Activated naive CD8-positive, alpha-beta T cell treated with anti-CD3 and anti-CD28 coated beads, Interleukin-2, amount 10 ng/mL, durations not matched to agents 7 days and 5 days (primary cell): ENCODE data around the gene GPHB5. TPM values are rescaled to one million over a fixed set of nuclear protein-coding genes. Genes with fewer than 3 reads are reported as not detected.

ENCODE experiments used
- ATAC-seq: fragments of 150-1000 bp; cut with Tn5 transposase; one replicate; pipeline ENCODE4 v1.10.0; 2021; ENCODE audit warnings: low read depth, moderate library complexity
- POLR2A ChIA-PET: fragments of 350-600 bp; sonication (Branson Sonifier 250); formaldehyde crosslinking; loops from one replicate; lab custom pipeline; 2021; ENCODE audit warnings: antibody characterized with exemption; lab: Charles Lee
- DNase-seq: peaks from one replicate; pipeline ENCODE4 v3.0.0; 2021
- H3K27ac Mint-ChIP-seq: one replicate; pipeline ENCODE4 v1.8.0; 2022; ENCODE audit warnings: mild to moderate bottlenecking, mixed read lengths
- H3K27me3 Mint-ChIP-seq: one replicate; pipeline ENCODE4 v1.8.0; 2022; ENCODE audit warnings: mild to moderate bottlenecking, moderate library complexity, mixed read lengths
- H3K36me3 Mint-ChIP-seq: one replicate; pipeline ENCODE4 v1.8.0; 2021; ENCODE audit warnings: mild to moderate bottlenecking, mixed read lengths
- H3K4me1 Mint-ChIP-seq: one replicate; pipeline ENCODE4 v1.8.0; 2021; ENCODE audit warnings: mixed read lengths
- H3K4me3 Mint-ChIP-seq: one replicate; pipeline ENCODE4 v1.8.0; 2022; ENCODE audit warnings: mild to moderate bottlenecking, moderate library complexity, mixed read lengths
- H3K9me3 Mint-ChIP-seq: one replicate; pipeline ENCODE4 v1.8.0; 2021; ENCODE audit warnings: mixed read lengths
- total RNA-seq, 2 experiments: library from RNA; stranded (reverse); gene quantifications; one replicate each; pipeline ENCODE4 v1.2.3, GENCODE V29; 2021

GPHB5 gene
- total RNA-seq, result not detected

- Mint-ChIP-seq H3K27me3 (peaks cover 4% of the 10 kb centered on the region), H3K9me3 (no peaks in the 10 kb centered on the region), H3K36me3 (no peaks in the 10 kb centered on the region), H3K4me1 (no peaks in the 10 kb centered on the region), H3K27ac (no peak within 1 kb of the TSS), H3K4me3 (no peak within 1 kb of the TSS)
- ATAC-seq, result no peak
- POLR2A ChIA-PET, result no interaction called here
- no peak for DNase-seq
These were observed at the start of gene GPHB5 for GRCh38 chr14:63318835-63319234. Gene GPHB5, minus strand, starts transcription at chr14:63318935. Its CDS starts 1,086 bp downstream, at chr14:63317849.

DNA sequence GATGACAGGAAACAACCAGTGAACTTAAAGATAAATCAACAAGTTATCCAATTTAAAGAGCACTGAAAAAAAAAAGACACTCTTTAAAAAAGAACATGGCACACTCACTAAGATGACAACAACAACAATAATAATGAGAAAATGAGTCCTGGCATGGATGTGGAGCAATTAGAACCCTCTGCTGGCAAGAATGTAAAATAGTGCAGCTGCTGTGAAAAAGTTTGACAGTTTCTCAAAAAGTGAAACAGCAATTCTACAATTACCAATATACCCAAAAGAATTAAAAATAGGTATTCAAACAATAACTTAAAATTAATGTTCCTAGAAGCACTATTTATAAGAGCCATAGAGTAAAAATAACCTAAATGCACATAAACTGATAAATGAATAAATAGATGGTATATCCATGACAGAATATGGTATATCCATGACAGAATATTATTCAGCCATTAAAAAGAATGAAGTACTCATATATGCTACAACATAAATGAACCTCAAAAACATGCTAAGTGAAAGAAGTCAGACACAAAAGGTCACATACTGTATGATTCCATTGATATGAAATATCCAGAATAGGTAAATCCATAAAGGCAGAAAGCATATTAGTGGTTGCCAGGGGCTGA, 49.1 kb upstream of the GPHB5 start:
- H3K27ac Mint-ChIP-seq, result no peak overlapping the region
- H3K9me3 Mint-ChIP-seq, result peaks cover 5% of the 10 kb centered on the region
- peaks cover 21% of the 10 kb centered on the region for H3K36me3 Mint-ChIP-seq
- H3K4me1 Mint-ChIP-seq, result peaks cover 5% of the 10 kb centered on the region
- ATAC-seq, result no peak
- no peak for DNase-seq
- POLR2A ChIA-PET, result no interaction called here
- no peak overlapping the region for H3K4me3 Mint-ChIP-seq
- H3K27me3 Mint-ChIP-seq, result peaks cover 12% of the 10 kb centered on the region

DNA sequence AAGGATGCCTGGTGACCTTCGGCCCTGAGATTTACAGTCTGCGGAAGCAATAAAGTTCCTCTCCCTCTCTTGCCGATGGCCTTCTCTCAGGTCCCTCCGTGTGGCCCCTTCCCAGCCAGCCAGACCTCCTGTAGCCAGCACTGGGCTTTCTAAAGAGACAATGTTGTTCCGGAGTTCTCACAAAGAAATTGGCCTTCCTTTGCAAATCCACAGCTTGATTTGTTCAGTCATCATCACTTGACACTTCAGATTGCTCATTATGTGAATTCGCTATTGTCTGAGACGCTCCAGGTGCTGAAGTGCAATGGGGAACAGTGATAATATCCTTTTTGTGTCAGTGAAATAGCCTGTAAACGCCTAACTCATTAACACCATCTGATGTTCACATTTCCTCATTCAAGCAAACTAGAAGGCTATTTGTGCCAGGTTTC, 43.7 kb upstream of the GPHB5 start:
- POLR2A ChIA-PET, result no interaction called here
- H3K4me3 Mint-ChIP-seq, result no peak overlapping the region
- H3K9me3 Mint-ChIP-seq, result peaks cover 3% of the 10 kb centered on the region
- no peaks in the 10 kb centered on the region for H3K4me1 Mint-ChIP-seq
- H3K27ac Mint-ChIP-seq, result no peak overlapping the region
- H3K27me3 Mint-ChIP-seq, result peaks cover 24% of the 10 kb centered on the region
- DNase-seq (no peak), ATAC-seq (no peak)
- no peaks in the 10 kb centered on the region for H3K36me3 Mint-ChIP-seq

GRCh38 chr14:63361790-63362189, 43.1 kb upstream of the GPHB5 start:
- Mint-ChIP-seq H3K9me3 (peaks cover 3% of the 10 kb centered on the region), H3K4me3 (no peak overlapping the region), H3K27ac (no peak overlapping the region), H3K27me3 (peaks cover 22% of the 10 kb centered on the region), H3K4me1 (no peaks in the 10 kb centered on the region), H3K36me3 (no peaks in the 10 kb centered on the region)
- ATAC-seq, result no peak
- POLR2A ChIA-PET, result no interaction called here
- no peak for DNase-seq

DNA sequence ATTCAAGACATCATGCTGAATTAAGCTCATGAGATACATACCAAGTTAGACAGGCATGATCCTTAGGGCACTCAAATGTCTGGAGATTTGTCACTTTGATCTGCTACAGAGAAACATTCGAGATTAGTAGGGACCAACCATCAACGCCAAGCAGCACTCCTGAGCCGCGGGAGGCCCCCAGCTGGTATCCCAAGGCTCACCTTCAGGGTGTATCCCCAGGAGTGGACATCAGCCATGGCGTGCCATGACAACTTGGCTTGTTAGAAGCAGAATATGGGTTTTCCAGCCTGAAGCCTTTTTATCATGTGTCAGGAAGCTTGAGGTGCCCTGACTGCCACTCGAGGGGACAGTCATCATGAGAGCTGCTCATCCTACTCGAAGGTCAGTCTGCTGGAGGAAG, 39.1 kb upstream of the GPHB5 start:
- Mint-ChIP-seq H3K27me3 (peaks cover 33% of the 10 kb centered on the region), H3K27ac (no peak overlapping the region), H3K4me1 (no peaks in the 10 kb centered on the region), H3K4me3 (no peak overlapping the region), H3K9me3 (no peaks in the 10 kb centered on the region), H3K36me3 (no peaks in the 10 kb centered on the region)
- POLR2A ChIA-PET, result no interaction called here
- DNase-seq (no peak), ATAC-seq (no peak)

DNA sequence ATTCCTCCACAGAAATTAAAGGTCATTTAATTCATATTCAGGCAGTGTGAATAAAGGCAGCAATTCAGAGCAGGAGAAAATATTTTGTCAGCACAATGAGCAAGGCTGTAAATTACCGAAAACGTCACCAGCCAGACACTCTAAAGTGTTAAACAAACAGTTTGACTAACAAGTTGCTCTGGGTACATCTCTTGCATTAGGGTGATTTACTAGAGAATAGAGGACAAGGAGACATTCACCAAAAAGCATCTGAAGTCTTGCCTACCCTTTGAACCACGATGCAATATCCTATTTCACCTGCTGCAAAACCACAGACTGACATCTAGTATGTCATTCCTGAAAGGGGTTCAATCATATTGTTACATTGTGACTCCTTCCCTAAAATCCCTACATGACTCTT, 27.1 kb upstream of the GPHB5 start:
- ATAC-seq (no peak), DNase-seq (no peak)
- no peaks in the 10 kb centered on the region for H3K36me3 Mint-ChIP-seq
- no peak overlapping the region for H3K4me3 Mint-ChIP-seq
- H3K9me3 Mint-ChIP-seq, result no peaks in the 10 kb centered on the region
- peaks cover 62% of the 10 kb centered on the region for H3K27me3 Mint-ChIP-seq
- no peaks in the 10 kb centered on the region for H3K4me1 Mint-ChIP-seq
- POLR2A ChIA-PET, result no interaction called here
- H3K27ac Mint-ChIP-seq, result no peak overlapping the region

DNA sequence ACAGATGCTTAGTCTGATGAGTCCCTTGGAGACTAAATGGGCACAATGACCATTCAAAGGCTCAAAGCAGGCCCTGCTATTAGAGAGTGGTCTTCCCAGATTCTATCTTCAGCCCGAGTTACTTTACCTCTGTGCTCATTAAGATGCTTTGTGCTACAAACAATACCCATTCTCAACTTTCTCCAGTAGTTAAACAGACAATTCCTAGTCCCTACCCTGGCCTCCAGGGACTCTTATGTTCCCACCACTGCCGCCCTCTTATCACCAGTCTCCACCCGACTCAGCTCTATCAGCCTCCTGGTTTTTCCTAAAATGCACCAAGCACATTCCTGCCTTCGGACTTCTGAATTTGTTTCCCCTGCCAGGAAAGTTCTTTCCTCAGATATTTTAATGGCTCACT, 25.6 kb upstream of the GPHB5 start:
- no peaks in the 10 kb centered on the region for H3K36me3 Mint-ChIP-seq
- DNase-seq, result no peak
- ATAC-seq, result no peak

GRCh38 chr14:63343878-63344277, 25.1 kb upstream of the GPHB5 start:
- H3K27me3 Mint-ChIP-seq, result peaks cover 52% of the 10 kb centered on the region
- H3K27ac Mint-ChIP-seq, result no peak overlapping the region
- no peaks in the 10 kb centered on the region for H3K9me3 Mint-ChIP-seq
- H3K36me3 Mint-ChIP-seq, result no peaks in the 10 kb centered on the region
- DNase-seq (no peak), ATAC-seq (no peak)
- POLR2A ChIA-PET, result no interaction called here
- no peak overlapping the region for H3K4me3 Mint-ChIP-seq
- H3K4me1 Mint-ChIP-seq, result no peaks in the 10 kb centered on the region

More for the DNA sequence above, 25.6 kb upstream of the GPHB5 start:
- H3K4me1 Mint-ChIP-seq, result no peaks in the 10 kb centered on the region
- no peak overlapping the region for H3K4me3 Mint-ChIP-seq
- H3K9me3 Mint-ChIP-seq, result no peaks in the 10 kb centered on the region
- POLR2A ChIA-PET, result no interaction called here
- peaks cover 57% of the 10 kb centered on the region for H3K27me3 Mint-ChIP-seq
- H3K27ac Mint-ChIP-seq, result no peak overlapping the region

- POLR2A ChIA-PET, result no interaction called here
- peaks cover 2% of the 10 kb centered on the region for H3K9me3 Mint-ChIP-seq
- no peak for DNase-seq
- H3K27ac Mint-ChIP-seq, result no peak overlapping the region
- H3K4me3 Mint-ChIP-seq, result no peak overlapping the region
- no peaks in the 10 kb centered on the region for H3K36me3 Mint-ChIP-seq
- no peaks in the 10 kb centered on the region for H3K4me1 Mint-ChIP-seq
- no peak for ATAC-seq
- peaks cover 45% of the 10 kb centered on the region for H3K27me3 Mint-ChIP-seq
These were observed 23.6 kb upstream of the GPHB5 start for GRCh38 chr14:63342371-63342770.

DNA sequence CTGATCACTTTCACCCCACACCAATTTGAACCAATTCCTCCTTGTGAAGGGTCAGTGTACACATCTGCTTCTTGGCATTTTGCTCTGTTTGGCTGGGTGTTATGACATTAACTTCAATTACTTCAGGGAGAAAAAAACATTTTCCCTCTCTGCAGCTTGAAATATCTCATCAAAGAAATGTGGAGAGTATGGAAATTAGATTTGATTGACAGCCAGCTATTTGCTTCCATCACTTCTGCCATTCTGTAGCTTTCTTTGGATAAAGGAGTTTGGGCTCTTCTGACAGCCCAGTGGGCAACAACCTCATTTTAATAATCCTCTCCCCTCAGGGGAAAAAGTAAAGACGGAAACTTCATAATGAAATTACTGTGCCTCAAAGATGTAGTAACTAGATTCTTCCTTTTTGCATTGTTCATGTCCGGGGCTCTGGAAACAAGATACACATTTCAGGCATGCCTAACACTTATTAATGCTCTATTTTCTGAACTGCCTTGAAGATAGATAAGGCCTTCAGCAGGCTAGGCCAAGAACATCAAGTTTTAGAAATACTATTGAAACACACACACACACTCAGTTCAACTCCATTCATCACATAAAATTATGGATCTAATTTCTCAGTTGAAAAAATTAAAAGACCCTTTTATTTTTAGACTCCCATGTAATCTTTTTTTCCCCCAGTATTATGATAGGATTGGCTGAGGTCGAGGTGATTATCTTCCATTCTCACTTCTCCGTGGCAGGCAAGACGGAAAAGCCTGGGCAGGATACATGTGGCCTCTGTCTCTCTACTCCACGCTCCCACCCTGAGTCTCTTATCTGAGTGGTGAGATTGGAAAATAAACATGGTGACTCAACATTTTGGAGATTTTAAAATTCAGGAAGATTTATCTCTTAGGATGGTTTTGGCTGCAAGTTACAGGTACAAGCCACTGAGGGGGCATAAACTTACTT, 10.3 kb upstream of the GPHB5 start:
- H3K36me3 Mint-ChIP-seq, result no peaks in the 10 kb centered on the region
- no peak overlapping the region for H3K4me3 Mint-ChIP-seq
- POLR2A ChIA-PET, result no interaction called here
- no peak overlapping the region for H3K27ac Mint-ChIP-seq
- peaks cover 11% of the 10 kb centered on the region for H3K27me3 Mint-ChIP-seq
- no peaks in the 10 kb centered on the region for H3K4me1 Mint-ChIP-seq
- DNase-seq (no peak), ATAC-seq (no peak)
- H3K9me3 Mint-ChIP-seq, result no peaks in the 10 kb centered on the region

DNA sequence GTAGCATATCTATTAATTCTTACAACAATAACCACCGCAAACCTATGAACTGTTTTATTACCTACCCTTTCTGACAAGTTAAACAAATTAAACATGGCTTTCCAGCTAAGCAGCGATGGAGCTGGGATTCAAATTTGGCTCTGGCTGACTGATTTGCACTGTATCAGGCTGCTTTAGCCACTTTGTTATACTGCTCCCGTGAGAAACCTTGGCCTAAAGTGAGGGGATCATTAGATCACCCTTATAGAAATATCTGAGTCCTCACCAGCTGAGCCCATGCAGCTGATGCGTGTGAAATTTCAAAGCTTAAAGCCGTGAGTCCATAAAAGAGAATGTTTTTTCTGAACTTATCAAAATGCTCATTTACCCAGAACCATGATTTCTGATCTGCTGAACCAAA, 8.1 kb upstream of the GPHB5 start:
- Mint-ChIP-seq H3K9me3 (no peaks in the 10 kb centered on the region), H3K36me3 (no peaks in the 10 kb centered on the region), H3K27me3 (peaks cover 6% of the 10 kb centered on the region), H3K4me3 (no peak overlapping the region), H3K4me1 (no peaks in the 10 kb centered on the region), H3K27ac (no peak overlapping the region)
- DNase-seq (no peak), ATAC-seq (no peak)
- POLR2A ChIA-PET, result no interaction called here

- no peak for DNase-seq
- Mint-ChIP-seq H3K27me3 (peaks cover 4% of the 10 kb centered on the region), H3K4me3 (no peak overlapping the region), H3K36me3 (no peaks in the 10 kb centered on the region), H3K9me3 (no peaks in the 10 kb centered on the region), H3K27ac (no peak overlapping the region), H3K4me1 (no peaks in the 10 kb centered on the region)
- POLR2A ChIA-PET, result no interaction called here
- no peak for ATAC-seq
These were observed 4.3 kb upstream of the GPHB5 start for GRCh38 chr14:63322897-63323573.

DNA sequence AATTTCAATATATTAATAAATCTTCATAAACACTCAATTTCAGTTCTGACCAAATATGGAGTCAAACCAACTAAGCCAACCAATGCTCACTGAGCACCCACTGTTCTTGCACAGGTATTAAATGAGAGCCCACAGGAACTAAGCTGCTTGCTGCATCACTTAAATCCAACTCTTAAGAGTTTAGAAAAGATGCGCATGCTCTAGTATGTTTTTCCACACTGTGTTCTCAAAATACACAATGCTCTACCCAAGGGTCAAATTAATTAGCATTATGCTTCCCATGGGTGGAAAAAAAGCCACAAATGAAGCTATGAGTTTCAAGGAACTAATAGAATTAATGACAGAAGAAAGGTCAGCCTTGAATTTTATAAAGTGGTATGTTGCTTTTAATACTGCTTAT, 3.7 kb upstream of the GPHB5 start:
- ATAC-seq (no peak), DNase-seq (no peak)
- POLR2A ChIA-PET, result no interaction called here
- H3K9me3 Mint-ChIP-seq, result no peaks in the 10 kb centered on the region
- no peak overlapping the region for H3K4me3 Mint-ChIP-seq
- peaks cover 4% of the 10 kb centered on the region for H3K27me3 Mint-ChIP-seq
- H3K4me1 Mint-ChIP-seq, result no peaks in the 10 kb centered on the region
- no peak overlapping the region for H3K27ac Mint-ChIP-seq
- no peaks in the 10 kb centered on the region for H3K36me3 Mint-ChIP-seq
